A673 (cell line): ENCODE measurements around the gene TSPEAR. TPM values are rescaled to one million over a fixed set of nuclear protein-coding genes. Genes with fewer than 3 reads are reported as not detected.

Source experiments
- BruUV-seq: library from RNA; stranded (reverse); fragments of 400-500 nt; replicated peaks from 2 replicates; lab custom pipeline; 2021; lab: Mats Ljungman, UMichigan
- CTCF ChIA-PET: fragments of 300-600 bp; sonication (Branson Sonifier 250); formaldehyde crosslinking; loops from one replicate; lab custom pipeline; 2022; ENCODE audit warnings: antibody characterized with exemption; lab: Charles Lee
- POLR2A ChIA-PET: fragments of 300-600 bp; sonication (Branson Sonifier 250); formaldehyde crosslinking; loops from one replicate; lab custom pipeline; 2022; ENCODE audit warnings: antibody characterized with exemption; ENCODE audit not compliant: low non-redundant PET; lab: Charles Lee
- DNase-seq: peaks from one replicate; pipeline ENCODE4 v3.0.0-alpha.2; 2015; ENCODE audit warnings: low spot score
- H3K27ac ChIP-seq: fragments of 200-600 bp; sonication (generic); 2 replicates; pipeline ENCODE4 v1.5.1; 2016; ENCODE audit warnings: mixed run types, low read depth, mild to moderate bottlenecking, mixed read lengths, antibody characterized with exemption, low read length; ENCODE audit not compliant: poor library complexity, severe bottlenecking
- H3K27me3 ChIP-seq: fragments of 200-600 bp; sonication (generic); replicated peaks from 2 replicates; pipeline ENCODE4 v1.6.1; 2017; ENCODE audit warnings: mixed run types, low read depth, mild to moderate bottlenecking, mixed read lengths, antibody characterized with exemption, low read length; ENCODE audit not compliant: insufficient read depth, poor library complexity
- H3K36me3 ChIP-seq: fragments of 200-600 bp; sonication (generic); 2 replicates; pipeline ENCODE4 v1.6.1; 2016; ENCODE audit warnings: mixed run types, mild to moderate bottlenecking, mixed read lengths, antibody characterized with exemption, low read length; ENCODE audit not compliant: insufficient read depth, poor library complexity, severe bottlenecking
- H3K4me1 ChIP-seq: fragments of 200-600 bp; sonication (generic); 2 replicates; pipeline ENCODE4 v1.6.1; 2017; ENCODE audit warnings: mixed run types, mild to moderate bottlenecking, mixed read lengths, antibody characterized with exemption, low read length; ENCODE audit not compliant: insufficient read depth, poor library complexity, severe bottlenecking
- H3K4me3 ChIP-seq: fragments of 200-600 bp; sonication (generic); 2 replicates; pipeline ENCODE4 v1.5.1; 2016; ENCODE audit warnings: low read depth, mixed run types, mild to moderate bottlenecking, mixed read lengths, low read length; ENCODE audit not compliant: poor library complexity, severe bottlenecking
- H3K9me3 ChIP-seq: fragments of 200-600 bp; sonication (generic); 2 replicates; pipeline ENCODE4 v1.6.1; 2016; ENCODE audit warnings: mixed run types, low read depth, mild to moderate bottlenecking, mixed read lengths, antibody characterized with exemption, low read length; ENCODE audit not compliant: poor library complexity, severe bottlenecking
- CTCF ChIP-seq: fragments of 300-800, 200-600 bp; sonication (generic); conservative IDR thresholded peaks from 2 replicates; pipeline ENCODE4 v1.5.1; 2017; ENCODE audit warnings: low read depth, mild to moderate bottlenecking, antibody characterized with exemption, low read length, moderate library complexity, mixed read lengths
- EZH2 ChIP-seq: fragments of 200-600 bp; sonication (generic); IDR thresholded peaks from 2 replicates; pipeline ENCODE4 v1.6.1; 2017; ENCODE audit warnings: borderline replicate concordance, low read depth, mild to moderate bottlenecking, mixed read lengths, antibody characterized with exemption, low read length; ENCODE audit not compliant: poor library complexity, severe bottlenecking
- intact Hi-C: fragments of 100-400 bp; cut with micrococcal nuclease; formaldehyde crosslinking; loops from one replicate; pipeline ENCODE4 v1.10.0; 2022; ENCODE audit not compliant: unreplicated experiment
- total RNA-seq: library from RNA; stranded (reverse); gene quantifications from 2 replicates; pipeline ENCODE4 v1.2.3, GENCODE V29; 2021

TSPEAR gene
- total RNA-seq, 1 experiment from 2014 or later, result 8.3 TPM

- H3K27me3 ChIP-seq, result no peaks in the 10 kb centered on the region
- no TSS peak for BruUV-seq
- peaks cover 6% of the 10 kb centered on the region for H3K9me3 ChIP-seq
- POLR2A ChIA-PET, result no interaction called here
- no peak overlapping the region for H3K4me3 ChIP-seq
- DNase-seq, result no peak
- H3K27ac ChIP-seq, result no peak overlapping the region
- CTCF ChIA-PET, result no interaction called here
- no peaks in the 10 kb centered on the region for H3K4me1 ChIP-seq
- H3K36me3 ChIP-seq, result no peaks in the 10 kb centered on the region
- no peak for TF ChIP-seq CTCF
- TF ChIP-seq EZH2, result no peak
- intact Hi-C loops, result no loop called here
Observed at GRCh38 chr21:44521928-44522752, 189.2 kb downstream of the TSPEAR start.

GRCh38 chr21:44521301-44521927 lies 190.0 kb downstream of the TSPEAR start:
- H3K27ac ChIP-seq, result no peak overlapping the region
- CTCF ChIA-PET, result no interaction called here
- POLR2A ChIA-PET, result no interaction called here
- H3K4me1 ChIP-seq, result no peaks in the 10 kb centered on the region
- no peaks in the 10 kb centered on the region for H3K27me3 ChIP-seq
- DNase-seq, result no peak
- intact Hi-C loops, result no loop called here
- peaks cover 6% of the 10 kb centered on the region for H3K9me3 ChIP-seq
- no TSS peak for BruUV-seq
- TF ChIP-seq CTCF, result no peak
- no peak for TF ChIP-seq EZH2
- H3K4me3 ChIP-seq, result no peak overlapping the region
- no peaks in the 10 kb centered on the region for H3K36me3 ChIP-seq

GRCh38 chr21:44520326-44521300 lies 190.8 kb downstream of the TSPEAR start:
- ChIA-PET POLR2A (no interaction called here), CTCF (no interaction called here)
- BruUV-seq, result no TSS peak
- no peak for TF ChIP-seq EZH2
- intact Hi-C loops, result no loop called here
- H3K9me3 ChIP-seq, result peaks cover 6% of the 10 kb centered on the region
- no peak overlapping the region for H3K27ac ChIP-seq
- no peaks in the 10 kb centered on the region for H3K36me3 ChIP-seq
- H3K4me3 ChIP-seq, result no peak overlapping the region
- H3K4me1 ChIP-seq, result no peaks in the 10 kb centered on the region
- DNase-seq, result no peak
- no peaks in the 10 kb centered on the region for H3K27me3 ChIP-seq
